Thyroid gland (tissue), 4 donors: ENCODE measurements around the gene INTS11. TPM values are rescaled to one million over a fixed set of nuclear protein-coding genes. Genes with fewer than 3 reads are reported as not detected.

Source experiments
- DNase-seq, 2 donors: peaks; one replicate each; pipeline ENCODE4 v3.0.0-alpha.2; 2019
- H3K27ac ChIP-seq, 3 donors: fragments of 200-600 bp; sonication (generic); 1 replicate in 2 of 3; 2 replicates in 1 of 3; pipeline ENCODE4 v1.5.1; 2016 to 2019; ENCODE audit warnings: mild to moderate bottlenecking in 1 of 3, moderate library complexity in 1 of 3
- H3K27me3 ChIP-seq: fragments of 200-600 bp; sonication (generic); one replicate; pipeline ENCODE4 v1.5.1; 2019
- H3K36me3 ChIP-seq, 2 donors: fragments of 200-600 bp; sonication (generic); one replicate each; pipeline ENCODE4 v1.5.1; 2016 to 2019
- H3K4me1 ChIP-seq, 2 donors: fragments of 200-600 bp; sonication (generic); one replicate each; pipeline ENCODE4 v1.5.1; 2017 to 2019
- H3K4me3 ChIP-seq, 3 donors: fragments of 200-600 bp; sonication (generic); replicated peaks in 1 of 3; 1 replicate in 2 of 3; 2 replicates in 1 of 3; pipeline ENCODE4 v1.5.1; 2016; ENCODE audit warnings: mild to moderate bottlenecking in 1 of 3
- H3K9me3 ChIP-seq: fragments of 200-600 bp; sonication (generic); one replicate; pipeline ENCODE4 v1.5.1; 2017
- CTCF ChIP-seq, 6 experiments: fragments of 200-600 bp in 3 of 6; fragments of 450-650 bp in 3 of 6; sonication (generic) in 3 of 6; IDR thresholded peaks; one replicate each; pipeline ENCODE4 v1.5.1; 2016 to 2019; ENCODE audit warnings: antibody characterized with exemption in 6 of 6, mild to moderate bottlenecking in 2 of 6, inconsistent platforms in 1 of 6, moderate library complexity in 1 of 6
- POLR2A ChIP-seq, 2 donors: fragments of 450-650 bp; IDR thresholded peaks; one replicate each; pipeline ENCODE4 v1.6.1; 2017; ENCODE audit warnings: antibody characterized with exemption in 2 of 2, mild to moderate bottlenecking in 2 of 2, moderate library complexity in 1 of 2
- WGBS, 2 donors: methylation state at CpG; one replicate each; pipeline ENCODE4 v1.1.5; 2017; 5-methylcytosine and 5-hydroxymethylcytosine counted together
- intact Hi-C: fragments of 100-400 bp; cut with DNase I; formaldehyde crosslinking; loops from one replicate; pipeline ENCODE4 v1.15.1; 2023
- total RNA-seq, 4 donors: library from RNA; depleted of rRNA; stranded (reverse); fragments of >200 nt; gene quantifications; one replicate each; pipeline ENCODE4 v1.2.3, GENCODE V29; 2016

Gene INTS11
- total RNA-seq, 4 donors from 2014 or later, result 68.9 to 116 (median 94.7) TPM

GRCh38 chr1:1342061-1342562 lies 17.7 kb upstream of the INTS11 start:
- no peak overlapping the region for H3K4me3 ChIP-seq
- DNase-seq, result no peak
- WGBS, 2 donors, result 85 to 90% methylated on average over 8 to 23 of the region's 28 CpGs
- TF ChIP-seq POLR2A (IDR thresholded peaks at IDR 0.05) (no peak), CTCF (IDR thresholded peaks at IDR 0.05) (no peak)
- peaks cover 10 to 37% of the 10 kb centered on the region in 2 donors for H3K36me3 ChIP-seq
- no peaks in the 10 kb centered on the region for H3K9me3 ChIP-seq
- intact Hi-C loops, result no loop called here
- H3K4me1 ChIP-seq, result peaks cover 15 to 28% of the 10 kb centered on the region in 2 donors
- H3K27me3 ChIP-seq, result no peaks in the 10 kb centered on the region
- no peak overlapping the region for H3K27ac ChIP-seq

- TF ChIP-seq CTCF (IDR thresholded peaks at IDR 0.05) (no peak), POLR2A (IDR thresholded peaks at IDR 0.05) (no peak)
These were observed 17.1 kb upstream of the INTS11 start for GRCh38 chr1:1341549-1342021.

GRCh38 chr1:1340791-1341548 lies 16.5 kb upstream of the INTS11 start:
- H3K27me3 ChIP-seq, result no peaks in the 10 kb centered on the region
- DNase-seq, result no peak
- H3K27ac ChIP-seq, result no peak overlapping the region
- peaks cover 5 to 16% of the 10 kb centered on the region in 2 donors for H3K4me1 ChIP-seq
- no peak overlapping the region for H3K4me3 ChIP-seq
- TF ChIP-seq POLR2A (IDR thresholded peaks at IDR 0.05) (no peak), CTCF (IDR thresholded peaks at IDR 0.05) (no peak)
- intact Hi-C loops, result no loop called here
- H3K36me3 ChIP-seq, result peaks cover 10 to 43% of the 10 kb centered on the region in 2 donors
- 93% methylated on average over 36 of the region's 36 CpGs for WGBS, 2 donors
- H3K9me3 ChIP-seq, result no peaks in the 10 kb centered on the region

More at GRCh38 chr1:1341549-1342021, 17.1 kb upstream of the INTS11 start:
- Histone ChIP-seq H3K27me3 (no peaks in the 10 kb centered on the region), H3K9me3 (no peaks in the 10 kb centered on the region), H3K36me3 (peaks cover 10 to 37% of the 10 kb centered on the region in 2 donors), H3K4me3 (no peak overlapping the region), H3K27ac (no peak overlapping the region), H3K4me1 (peaks cover 10 to 22% of the 10 kb centered on the region in 2 donors)
- intact Hi-C loops, result no loop called here
- WGBS, 2 donors, result 92 to 94% methylated on average over 8 to 16 of the region's 17 CpGs
- no peak for DNase-seq

- 93 to 95% methylated on average over 14 to 22 of the region's 23 CpGs for WGBS, 2 donors
- TF ChIP-seq CTCF (IDR thresholded peaks at IDR 0.05) (no peak), POLR2A (IDR thresholded peaks at IDR 0.05) (no peak)
- Histone ChIP-seq H3K9me3 (no peaks in the 10 kb centered on the region), H3K27ac (no peak overlapping the region), H3K36me3 (peaks cover 10 to 43% of the 10 kb centered on the region in 2 donors), H3K4me1 (peaks cover under 1 to 8% of the 10 kb centered on the region in 2 donors), H3K4me3 (no peak overlapping the region), H3K27me3 (no peaks in the 10 kb centered on the region)
- DNase-seq, result no peak
- intact Hi-C loops, result no loop called here
These were observed 15.7 kb upstream of the INTS11 start for GRCh38 chr1:1340185-1340584.

- TF ChIP-seq POLR2A (IDR thresholded peaks at IDR 0.05), result no peak
- no peak for TF ChIP-seq CTCF (IDR thresholded peaks at IDR 0.05)
- Histone ChIP-seq H3K27ac (no peak overlapping the region), H3K4me3 (no peak overlapping the region), H3K4me1 (no peaks in the 10 kb centered on the region), H3K9me3 (no peaks in the 10 kb centered on the region), H3K36me3 (peaks cover 10 to 43% of the 10 kb centered on the region in 2 donors), H3K27me3 (no peaks in the 10 kb centered on the region)
- intact Hi-C loops, result no loop called here
- no peak for DNase-seq
- 94 to 96% methylated on average over 28 to 30 of the region's 36 CpGs for WGBS, 2 donors
These were observed 13.8 kb upstream of the INTS11 start for GRCh38 chr1:1338278-1338677.
